ENCODE results near the gene DCDC2B. TPM values are rescaled to one million over a fixed set of nuclear protein-coding genes. Genes with fewer than 3 reads are reported as not detected.

The DCDC2B gene
- total RNA-seq, 1 experiment from 2014 or later = not detected

GRCh38 chr1:32215629-32216480 is 7.0 kb downstream of the DCDC2B start:
- H2BK20ac ChIP-seq (ENCODE audit: low read depth, low read length, poor library complexity, severe bottlenecking) = no peak overlapping the region
- no peaks in the 10 kb centered on the region for H3K79me2 ChIP-seq (ENCODE audit: insufficient read depth, low read length)
- H3K23me2 ChIP-seq (ENCODE audit: insufficient read length, low read depth, low read length, poor library complexity, severe bottlenecking) = no peaks in the 10 kb centered on the region
- no peaks in the 10 kb centered on the region for H3K9me3 Mint-ChIP-seq
- H4K8ac ChIP-seq (replicated peaks; ENCODE audit: insufficient read length, low read depth, low read length) = no peak overlapping the region
- no peak overlapping the region for H3K18ac ChIP-seq (ENCODE audit: insufficient read length, low read depth, low read length)
- H3K4ac ChIP-seq (ENCODE audit: low read depth, low read length) = no peak overlapping the region
- H4K5ac ChIP-seq (ENCODE audit: insufficient read length, low read depth, low read length) = no peak overlapping the region
- no peak overlapping the region for H3K56ac ChIP-seq (ENCODE audit: insufficient read length, low read depth, low read length)
- WGBS (ENCODE audit: extremely low coverage, insufficient read length, low lambda C conversion rate) = no CpG with 5 or more reads among the region's 10 CpGs
- H3K4me2 ChIP-seq (ENCODE audit: insufficient read depth, insufficient read length, low read length) = no peak overlapping the region
- H4K91ac ChIP-seq (ENCODE audit: insufficient read length, low read depth, low read length) = no peak overlapping the region
- no peak overlapping the region for H3K9ac ChIP-seq (ENCODE audit: extremely low read depth, insufficient read length, low read length)
- H3K4me1 Mint-ChIP-seq = peaks cover 5 to 6% of the 10 kb centered on the region in 2 experiments; a peak in 3 of 4 replicates
- no peaks in the 10 kb centered on the region for H3K27me3 ChIP-seq (ENCODE audit: insufficient read depth, low read length)
- H3K9me3 ChIP-seq (ENCODE audit: control insufficient read depth, low read depth, low read length) = no peaks in the 10 kb centered on the region
- peak; percentile 77 for DNase-seq
- H3K36me3 Mint-ChIP-seq (ENCODE audit: insufficient read depth in 1 of 3, low read depth in 3 of 3) = peaks cover 8 to 36% (median 29%) of the 10 kb centered on the region in 3 experiments; a peak in 6 of 7 replicates
- H3K14ac ChIP-seq (ENCODE audit: insufficient read depth, low read length) = no peak overlapping the region
- H3K4me1 ChIP-seq (ENCODE audit: insufficient read depth, low read length) = no peaks in the 10 kb centered on the region; the same call in 1 of the 2 replicates
- no peaks in the 10 kb centered on the region for H3K79me1 ChIP-seq (ENCODE audit: insufficient read depth, low read depth, low read length, poor library complexity, severe bottlenecking)
- no peaks in the 10 kb centered on the region for H4K20me1 ChIP-seq (ENCODE audit: control insufficient read depth, insufficient read depth, insufficient read length)
- H2BK5ac ChIP-seq (ENCODE audit: insufficient read length, low read length) = no peak overlapping the region
- peak overlapping the region; percentile 58 to 79 (median 67); a peak in 3 of 7 replicates for H3K27ac Mint-ChIP-seq
- no peak overlapping the region for H2BK120ac ChIP-seq (ENCODE audit: low read depth, low read length, poor library complexity, severe bottlenecking)
- TF ChIP-seq CTCF (conservative IDR thresholded peaks at IDR 0.05) = peak; percentile 85
- H2AFZ ChIP-seq (ENCODE audit: low read length) = no peak overlapping the region
- no peak overlapping the region for H3K4me3 Mint-ChIP-seq
- H2AK5ac ChIP-seq (ENCODE audit: insufficient read length, low read length) = no peak overlapping the region
- H2BK15ac ChIP-seq (ENCODE audit: low read depth, low read length) = no peak overlapping the region
- no peak overlapping the region for H3K23ac ChIP-seq (ENCODE audit: insufficient read length, low read depth, low read length)
- no peak overlapping the region for H3K27ac ChIP-seq (ENCODE audit: insufficient read length, low read depth, low read length)
- no peaks in the 10 kb centered on the region for H3K27me3 Mint-ChIP-seq (ENCODE audit: low read depth)
- no peak overlapping the region for H2BK12ac ChIP-seq (ENCODE audit: insufficient read length, low read depth, low read length)
- no peak overlapping the region for H3T11ph ChIP-seq (ENCODE audit: low read length)
